Sciatic nerve (tissue), 2 donors: ENCODE measurements around the gene KDM4B. TPM values are rescaled to one million over a fixed set of nuclear protein-coding genes. Genes with fewer than 3 reads are reported as not detected.

Experiments used
- ATAC-seq: fragments of 200-7000 bp; cut with Tn5 transposase; one replicate; pipeline ENCODE4 v1.9.1; 2020; ENCODE audit warnings: mild to moderate bottlenecking, moderate library complexity
- DNase-seq: peaks from one replicate; pipeline ENCODE4 v3.0.0-alpha.2; 2020; ENCODE audit warnings: low spot score
- intact Hi-C: fragments of 100-400 bp; cut with DNase I; formaldehyde crosslinking; loops from one replicate; pipeline ENCODE4 v1.14.2; 2022
- total RNA-seq: library from RNA; stranded (reverse); fragmentation: NEBNext Ultra II Directional; extraction: Animal tissue kit (Norgen Biotek cat#: 25700); gene quantifications from one replicate; pipeline ENCODE4 v1.2.1, GENCODE V29; 2021
- donor health status: DM: no; HTN: no; CAD: no.
- donor health status: DM: no; HTN: no; CAD: no.

Gene KDM4B
- total RNA-seq, 1 donor from 2014 or later = 60.1 TPM

GRCh38 chr19:5054551-5055456, 85.9 kb downstream of the KDM4B start:
- intact Hi-C loops = loop anchor here (10.0 kb wide), 1 partner anchor 80 kb away; no protein-coding TSS in a partner anchor
- no peak for DNase-seq
- ATAC-seq = no peak

GRCh38 chr19:5055457-5055776, 86.5 kb downstream of the KDM4B start:
- intact Hi-C loops = loop anchor here (10.0 kb wide), 1 partner anchor 79 kb away; no protein-coding TSS in a partner anchor

GRCh38 chr19:5057860-5058259, 88.9 kb downstream of the KDM4B start:
- ATAC-seq = peak; percentile 61
- intact Hi-C loops = loop anchor here (10.0 kb wide), 1 partner anchor 77 kb away; no protein-coding TSS in a partner anchor
- no peak for DNase-seq

More at GRCh38 chr19:5055457-5055776, 86.5 kb downstream of the KDM4B start:
- DNase-seq (no peak), ATAC-seq (no peak)

- intact Hi-C loops = loop anchor here (10.0 kb wide), 1 partner anchor 76 kb away; no protein-coding TSS in a partner anchor
Observed at GRCh38 chr19:5058521-5059212, 89.8 kb downstream of the KDM4B start.

GRCh38 chr19:5059213-5059574, 90.3 kb downstream of the KDM4B start:
- DNase-seq (no peak), ATAC-seq (peak; percentile 5)
- intact Hi-C loops = loop anchor here (10.0 kb wide), 1 partner anchor 76 kb away; no protein-coding TSS in a partner anchor

More at GRCh38 chr19:5058521-5059212, 89.8 kb downstream of the KDM4B start:
- ATAC-seq (peak; percentile 7), DNase-seq (no peak)

- DNase-seq (no peak), ATAC-seq (peak; percentile 5)
- intact Hi-C loops = loop anchor here (10.0 kb wide), 1 partner anchor 75 kb away; no protein-coding TSS in a partner anchor
Observed at GRCh38 chr19:5059793-5060192, 90.9 kb downstream of the KDM4B start.

DNA sequence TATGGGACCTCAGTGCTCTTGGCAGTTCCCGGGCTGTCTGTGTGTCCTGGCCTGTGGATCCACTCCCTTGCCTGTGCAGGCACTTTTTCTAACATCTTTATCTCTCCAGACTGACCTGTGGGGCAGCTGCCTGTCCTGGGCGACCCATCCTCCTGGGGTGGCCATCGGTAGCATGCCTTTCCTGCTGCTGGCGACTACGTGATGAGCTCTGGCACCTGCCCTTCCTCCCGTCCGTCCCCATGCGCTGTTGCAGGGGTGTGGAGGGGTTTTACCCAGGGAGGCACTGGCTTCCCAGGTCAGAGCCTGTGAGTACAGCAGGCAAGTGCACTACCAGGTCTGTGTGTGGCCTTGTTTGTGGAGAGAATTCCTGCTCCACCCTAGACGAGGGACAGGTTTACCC, 93.3 kb downstream of the KDM4B start:
- intact Hi-C loops = no loop called here
- DNase-seq (no peak), ATAC-seq (no peak)

DNA sequence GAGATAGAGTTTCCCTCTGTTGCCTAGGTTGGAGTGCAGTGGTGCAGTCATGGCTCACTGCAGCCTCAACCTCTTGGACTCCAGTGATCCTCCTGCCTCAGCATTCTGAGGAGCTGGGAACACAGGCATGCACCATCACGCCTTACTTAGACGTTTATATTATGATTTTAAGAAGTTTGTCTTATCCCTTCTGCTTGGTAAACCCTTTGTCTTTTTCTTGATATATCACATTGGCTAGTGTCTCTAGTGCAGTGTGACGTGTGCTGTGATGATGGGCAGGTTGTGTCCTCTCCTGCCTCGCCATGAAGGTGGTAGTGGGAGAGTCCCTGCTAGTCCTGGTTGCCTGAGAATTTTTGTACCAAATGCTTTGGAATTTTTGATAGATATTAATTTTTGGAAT, 93.9 kb downstream of the KDM4B start:
- ATAC-seq (no peak), DNase-seq (no peak)
- intact Hi-C loops = no loop called here

GRCh38 chr19:5063873-5064645, 95.1 kb downstream of the KDM4B start:
- intact Hi-C loops = no loop called here
- ATAC-seq (no peak), DNase-seq (no peak)

- ATAC-seq (no peak), DNase-seq (no peak)
- intact Hi-C loops = no loop called here
Observed at GRCh38 chr19:5064896-5065295, 96.0 kb downstream of the KDM4B start.

GRCh38 chr19:5065663-5066093, 96.8 kb downstream of the KDM4B start:
- intact Hi-C loops = no loop called here
- no peak for ATAC-seq
- no peak for DNase-seq

DNA sequence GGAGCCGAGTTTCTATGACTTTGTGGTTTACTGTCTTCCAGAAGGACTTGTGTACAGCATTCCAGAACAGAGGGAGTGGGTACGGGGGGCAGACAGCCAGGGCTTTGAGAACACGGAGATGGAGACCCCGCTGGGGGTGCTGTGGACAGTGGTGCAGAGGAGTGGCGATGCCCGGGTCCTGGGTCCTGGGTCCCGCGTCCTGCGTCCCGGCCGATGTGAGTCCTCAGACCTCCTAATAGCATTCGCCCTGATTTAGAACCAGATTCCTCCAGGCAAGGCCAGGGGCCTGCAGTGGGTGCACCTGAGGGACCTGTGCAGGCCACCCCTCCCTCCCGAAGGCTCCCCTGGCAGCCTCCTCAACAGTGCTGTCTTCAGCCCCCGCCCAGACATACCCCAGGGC, 97.9 kb downstream of the KDM4B start:
- intact Hi-C loops = no loop called here
- DNase-seq (no peak), ATAC-seq (no peak)

DNA sequence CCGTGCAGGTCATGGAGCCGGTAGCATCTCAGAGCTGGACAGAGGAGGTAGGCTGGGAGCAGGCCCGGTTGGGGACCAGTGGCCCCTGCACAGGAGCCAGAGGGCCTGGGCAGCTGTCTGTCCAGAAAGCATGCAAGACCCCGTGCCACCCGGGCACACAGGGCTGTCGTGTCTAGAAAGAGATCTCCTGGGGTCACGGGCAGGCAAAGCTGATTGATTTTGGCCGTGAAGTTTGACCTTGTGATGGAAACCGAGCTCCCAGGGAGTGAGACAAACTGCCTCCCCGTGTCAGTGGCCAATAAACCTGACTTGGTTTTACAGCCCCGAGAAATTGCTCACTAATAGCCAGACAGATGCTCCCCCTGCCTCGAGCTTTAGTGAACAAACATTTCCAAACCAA, 98.8 kb downstream of the KDM4B start:
- ATAC-seq = no peak
- DNase-seq = no peak
- intact Hi-C loops = no loop called here

DNA sequence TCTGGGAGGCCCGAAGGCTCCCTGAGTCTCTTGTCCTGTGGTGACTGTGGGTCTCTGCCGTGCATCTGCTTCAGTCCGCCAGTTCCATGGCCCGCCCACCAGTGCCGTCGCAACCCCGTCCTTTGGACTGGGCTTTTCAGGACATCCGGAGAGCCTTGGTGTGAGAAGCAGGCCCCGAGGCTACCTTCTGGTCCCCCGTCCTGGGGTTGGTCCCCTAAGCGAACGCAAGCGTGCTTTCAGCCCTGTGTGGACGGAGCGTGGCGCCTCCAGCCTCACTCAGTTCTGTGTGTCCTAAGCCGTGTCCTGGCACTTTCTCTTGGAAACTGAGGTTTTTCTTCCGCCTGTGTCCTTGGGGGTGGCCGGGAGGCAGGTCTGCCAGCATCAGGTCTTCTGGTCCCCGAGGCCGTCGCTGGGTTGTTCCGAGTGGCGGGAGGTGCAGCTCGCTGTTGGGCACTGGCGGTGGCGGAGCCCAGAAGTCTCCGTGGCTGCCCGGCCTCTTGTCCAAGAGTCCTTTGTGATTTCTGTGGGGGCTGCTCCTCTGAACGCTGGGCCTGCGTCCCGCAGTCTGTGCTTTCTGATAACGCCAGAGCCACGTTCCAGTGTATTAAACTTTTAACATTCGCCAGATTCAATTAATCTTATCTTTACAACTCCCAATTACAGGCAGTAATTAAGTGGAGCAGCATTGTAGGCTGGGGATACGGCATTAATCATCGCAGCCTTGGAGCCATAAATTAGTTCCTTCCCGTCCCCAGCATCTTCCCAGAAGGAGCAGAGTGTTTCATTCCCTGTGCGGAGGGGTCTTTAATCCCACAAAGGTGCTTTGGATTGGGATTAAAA, 99.5 kb downstream of the KDM4B start:
- intact Hi-C loops = no loop called here
- DNase-seq = no peak
- no peak for ATAC-seq

GRCh38 chr19:5070331-5070730, 101.4 kb downstream of the KDM4B start:
- DNase-seq (no peak), ATAC-seq (no peak)
- intact Hi-C loops = no loop called here

DNA sequence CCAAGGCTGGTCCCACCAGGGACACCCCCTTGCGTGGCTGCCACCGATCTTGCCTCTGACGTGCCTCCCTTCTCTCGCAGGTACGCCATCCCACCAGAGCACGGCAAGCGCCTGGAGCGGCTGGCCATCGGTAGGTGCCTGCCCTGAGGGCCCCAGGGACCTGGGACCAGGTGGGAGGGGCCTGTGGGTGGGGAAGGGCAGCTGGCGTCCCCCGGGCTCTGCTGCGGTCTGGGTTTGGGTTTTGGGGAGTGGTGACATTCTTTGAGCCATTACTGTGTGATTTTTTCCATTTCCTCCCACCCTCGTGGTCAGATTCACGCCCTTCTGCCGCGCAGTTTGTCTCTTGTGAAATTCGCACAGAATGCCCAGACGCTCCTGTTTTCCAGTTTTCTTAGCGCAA, 102.0 kb downstream of the KDM4B start:
- no peak for DNase-seq
- peak; percentile 65 for ATAC-seq
- intact Hi-C loops = no loop called here

- DNase-seq (no peak), ATAC-seq (peak; percentile 11)
- intact Hi-C loops = no loop called here
Observed at GRCh38 chr19:5071579-5071978, 102.7 kb downstream of the KDM4B start.

- intact Hi-C loops = loop anchor here (1.0 kb wide), 1 partner anchor 28 kb away; no protein-coding TSS in a partner anchor
- ATAC-seq = peak; percentile 8
- DNase-seq = no peak
Observed at GRCh38 chr19:5072115-5072514, 103.2 kb downstream of the KDM4B start.
